ENCODE results near the gene NKAPL. TPM values are rescaled to one million over a fixed set of nuclear protein-coding genes. Genes with fewer than 3 reads are reported as not detected.

Gene NKAPL
- total and polyA plus RNA-seq, 2 of the 13 experiments (the other 11 are each of a cell fraction or from before 2014, with no cell fraction given): not detected

DNA sequence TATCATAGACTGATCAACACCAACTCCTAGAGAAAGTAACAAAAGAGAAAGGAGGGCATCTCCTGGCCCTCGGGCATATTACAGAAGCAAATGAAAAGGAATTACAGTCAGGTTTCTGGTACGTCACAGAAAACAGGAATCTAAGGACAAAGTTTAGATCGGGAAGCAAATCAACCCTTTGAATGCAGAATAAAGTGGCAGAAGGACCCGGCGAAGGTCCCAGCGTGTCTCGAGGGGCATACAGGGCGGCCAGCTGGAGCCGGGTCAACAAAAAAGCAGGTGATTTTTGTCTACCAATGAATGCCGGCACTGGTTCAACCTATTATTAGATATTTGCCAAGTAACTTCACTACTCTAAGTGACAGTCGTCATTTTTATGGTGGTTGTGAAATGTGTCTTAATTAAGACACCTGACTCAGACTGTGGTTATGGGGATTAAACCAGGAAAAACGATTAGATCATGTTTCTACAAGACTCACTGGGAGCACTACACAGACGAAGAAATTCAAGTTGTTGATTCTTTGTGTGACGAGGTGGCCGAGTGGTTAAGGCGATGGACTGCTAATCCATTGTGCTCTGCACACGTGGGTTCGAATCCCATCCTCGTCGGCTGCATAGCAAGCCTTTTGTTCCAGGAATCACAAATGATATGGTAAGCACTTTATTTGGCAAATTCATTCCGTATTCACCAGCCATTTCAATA, 46.4 kb upstream of the NKAPL start (continued):
- TF ChIP-seq, protein P1, sequence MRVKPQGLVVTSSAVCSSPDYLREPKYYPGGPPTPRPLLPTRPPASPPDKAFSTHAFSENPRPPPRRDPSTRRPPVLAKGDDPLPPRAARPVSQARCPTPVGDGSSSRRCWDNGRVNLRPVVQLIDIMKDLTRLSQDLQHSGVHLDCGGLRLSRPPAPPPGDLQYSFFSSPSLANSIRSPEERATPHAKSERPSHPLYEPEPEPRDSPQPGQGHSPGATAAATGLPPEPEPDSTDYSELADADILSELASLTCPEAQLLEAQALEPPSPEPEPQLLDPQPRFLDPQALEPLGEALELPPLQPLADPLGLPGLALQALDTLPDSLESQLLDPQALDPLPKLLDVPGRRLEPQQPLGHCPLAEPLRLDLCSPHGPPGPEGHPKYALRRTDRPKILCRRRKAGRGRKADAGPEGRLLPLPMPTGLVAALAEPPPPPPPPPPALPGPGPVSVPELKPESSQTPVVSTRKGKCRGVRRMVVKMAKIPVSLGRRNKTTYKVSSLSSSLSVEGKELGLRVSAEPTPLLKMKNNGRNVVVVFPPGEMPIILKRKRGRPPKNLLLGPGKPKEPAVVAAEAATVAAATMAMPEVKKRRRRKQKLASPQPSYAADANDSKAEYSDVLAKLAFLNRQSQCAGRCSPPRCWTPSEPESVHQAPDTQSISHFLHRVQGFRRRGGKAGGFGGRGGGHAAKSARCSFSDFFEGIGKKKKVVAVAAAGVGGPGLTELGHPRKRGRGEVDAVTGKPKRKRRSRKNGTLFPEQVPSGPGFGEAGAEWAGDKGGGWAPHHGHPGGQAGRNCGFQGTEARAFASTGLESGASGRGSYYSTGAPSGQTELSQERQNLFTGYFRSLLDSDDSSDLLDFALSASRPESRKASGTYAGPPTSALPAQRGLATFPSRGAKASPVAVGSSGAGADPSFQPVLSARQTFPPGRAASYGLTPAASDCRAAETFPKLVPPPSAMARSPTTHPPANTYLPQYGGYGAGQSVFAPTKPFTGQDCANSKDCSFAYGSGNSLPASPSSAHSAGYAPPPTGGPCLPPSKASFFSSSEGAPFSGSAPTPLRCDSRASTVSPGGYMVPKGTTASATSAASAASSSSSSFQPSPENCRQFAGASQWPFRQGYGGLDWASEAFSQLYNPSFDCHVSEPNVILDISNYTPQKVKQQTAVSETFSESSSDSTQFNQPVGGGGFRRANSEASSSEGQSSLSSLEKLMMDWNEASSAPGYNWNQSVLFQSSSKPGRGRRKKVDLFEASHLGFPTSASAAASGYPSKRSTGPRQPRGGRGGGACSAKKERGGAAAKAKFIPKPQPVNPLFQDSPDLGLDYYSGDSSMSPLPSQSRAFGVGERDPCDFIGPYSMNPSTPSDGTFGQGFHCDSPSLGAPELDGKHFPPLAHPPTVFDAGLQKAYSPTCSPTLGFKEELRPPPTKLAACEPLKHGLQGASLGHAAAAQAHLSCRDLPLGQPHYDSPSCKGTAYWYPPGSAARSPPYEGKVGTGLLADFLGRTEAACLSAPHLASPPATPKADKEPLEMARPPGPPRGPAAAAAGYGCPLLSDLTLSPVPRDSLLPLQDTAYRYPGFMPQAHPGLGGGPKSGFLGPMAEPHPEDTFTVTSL (CRISPR knock-in tag; IDR thresholded peaks at IDR 0.05; ENCODE audit: borderline replicate concordance): peak; percentile 11; the same call in 1 of the 2 replicates
- TF ChIP-seq U2AF1 (optimal IDR thresholded peaks at IDR 0.05; ENCODE audit: low read depth, low read length) (peak; percentile 39), ZSCAN9 (CRISPR knock-in tag; IDR thresholded peaks at IDR 0.05; ENCODE audit: borderline replicate concordance) (peak; percentile 57), NFE2L2 (IDR thresholded peaks at IDR 0.05; ENCODE audit: low read length) (no peak), ZNF646 (CRISPR knock-in tag; IDR thresholded peaks at IDR 0.05) (0 out of 2 replicates have a peak, but pooled peaks have one; percentile 23), SOX5 (CRISPR knock-in tag; IDR thresholded peaks at IDR 0.05; ENCODE audit: borderline replicate concordance) (peak; percentile 56; the same call in 1 of the 2 replicates), ZNF841 (CRISPR knock-in tag; IDR thresholded peaks at IDR 0.05; ENCODE audit: borderline replicate concordance) (no peak), ZNF777 (CRISPR knock-in tag; IDR thresholded peaks at IDR 0.05) (peak; percentile 53), FOSL2 (CRISPR knock-in tag; IDR thresholded peaks at IDR 0.05) (peak; percentile 64), GATAD1 (CRISPR knock-in tag; IDR thresholded peaks at IDR 0.05) (peak; percentile 65; the same call in 1 of the 2 replicates), KMT2B (CRISPR knock-in tag; IDR thresholded peaks at IDR 0.05) (no peak), MTF2 (CRISPR knock-in tag; IDR thresholded peaks at IDR 0.05; ENCODE audit: borderline replicate concordance) (no peak), HMG20A (CRISPR knock-in tag; IDR thresholded peaks at IDR 0.05; ENCODE audit: borderline replicate concordance) (0 out of 2 replicates have a peak, but pooled peaks have one; percentile 55), ZNF629 (CRISPR knock-in tag; conservative IDR thresholded peaks at IDR 0.05) (peak; percentile 42; the same call in 1 of the 2 replicates)
- TF ChIP-seq, protein P2, sequence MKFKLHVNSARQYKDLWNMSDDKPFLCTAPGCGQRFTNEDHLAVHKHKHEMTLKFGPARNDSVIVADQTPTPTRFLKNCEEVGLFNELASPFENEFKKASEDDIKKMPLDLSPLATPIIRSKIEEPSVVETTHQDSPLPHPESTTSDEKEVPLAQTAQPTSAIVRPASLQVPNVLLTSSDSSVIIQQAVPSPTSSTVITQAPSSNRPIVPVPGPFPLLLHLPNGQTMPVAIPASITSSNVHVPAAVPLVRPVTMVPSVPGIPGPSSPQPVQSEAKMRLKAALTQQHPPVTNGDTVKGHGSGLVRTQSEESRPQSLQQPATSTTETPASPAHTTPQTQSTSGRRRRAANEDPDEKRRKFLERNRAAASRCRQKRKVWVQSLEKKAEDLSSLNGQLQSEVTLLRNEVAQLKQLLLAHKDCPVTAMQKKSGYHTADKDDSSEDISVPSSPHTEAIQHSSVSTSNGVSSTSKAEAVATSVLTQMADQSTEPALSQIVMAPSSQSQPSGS (CRISPR knock-in tag; IDR thresholded peaks at IDR 0.05): peak; percentile 45; the same call in 1 of the 2 replicates

Data from HepG2 (cell line).